WI38 (cell line): ENCODE results near the gene WASHC4.

Experiments
- H3K4me3 ChIP-seq: 2 replicates; pipeline ENCODE4 v1.5.1; 2011; ENCODE audit warnings: low read depth, mild to moderate bottlenecking, control low read depth, low read length
- TF ChIP-seq, protein P1 (sequence below): IDR thresholded peaks from 2 replicates; pipeline ENCODE4 v1.5.1; 2012; ENCODE audit warnings: low read depth, mild to moderate bottlenecking, control low read depth, low read length

The WASHC4 gene

DNA sequence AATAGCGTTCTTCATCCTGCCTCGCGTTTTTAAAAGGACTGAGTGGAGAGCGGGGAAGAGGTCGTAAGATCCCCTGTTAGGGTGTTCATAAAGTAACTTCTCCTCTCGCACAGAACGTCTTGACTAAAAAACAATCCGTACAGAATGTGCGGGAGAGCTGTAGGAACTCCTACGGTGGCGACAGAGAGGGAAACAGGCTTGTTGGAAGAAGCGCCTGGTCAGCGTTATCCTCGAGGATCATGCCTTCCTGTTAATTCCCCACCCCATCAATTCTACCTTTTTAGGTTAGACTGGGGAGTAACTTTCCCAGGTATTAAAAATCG is 399 bp upstream of the WASHC4 start:
- TF ChIP-seq, protein P1, sequence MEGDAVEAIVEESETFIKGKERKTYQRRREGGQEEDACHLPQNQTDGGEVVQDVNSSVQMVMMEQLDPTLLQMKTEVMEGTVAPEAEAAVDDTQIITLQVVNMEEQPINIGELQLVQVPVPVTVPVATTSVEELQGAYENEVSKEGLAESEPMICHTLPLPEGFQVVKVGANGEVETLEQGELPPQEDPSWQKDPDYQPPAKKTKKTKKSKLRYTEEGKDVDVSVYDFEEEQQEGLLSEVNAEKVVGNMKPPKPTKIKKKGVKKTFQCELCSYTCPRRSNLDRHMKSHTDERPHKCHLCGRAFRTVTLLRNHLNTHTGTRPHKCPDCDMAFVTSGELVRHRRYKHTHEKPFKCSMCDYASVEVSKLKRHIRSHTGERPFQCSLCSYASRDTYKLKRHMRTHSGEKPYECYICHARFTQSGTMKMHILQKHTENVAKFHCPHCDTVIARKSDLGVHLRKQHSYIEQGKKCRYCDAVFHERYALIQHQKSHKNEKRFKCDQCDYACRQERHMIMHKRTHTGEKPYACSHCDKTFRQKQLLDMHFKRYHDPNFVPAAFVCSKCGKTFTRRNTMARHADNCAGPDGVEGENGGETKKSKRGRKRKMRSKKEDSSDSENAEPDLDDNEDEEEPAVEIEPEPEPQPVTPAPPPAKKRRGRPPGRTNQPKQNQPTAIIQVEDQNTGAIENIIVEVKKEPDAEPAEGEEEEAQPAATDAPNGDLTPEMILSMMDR, result no peak
- peak overlapping the region; percentile 96 for H3K4me3 ChIP-seq

DNA sequence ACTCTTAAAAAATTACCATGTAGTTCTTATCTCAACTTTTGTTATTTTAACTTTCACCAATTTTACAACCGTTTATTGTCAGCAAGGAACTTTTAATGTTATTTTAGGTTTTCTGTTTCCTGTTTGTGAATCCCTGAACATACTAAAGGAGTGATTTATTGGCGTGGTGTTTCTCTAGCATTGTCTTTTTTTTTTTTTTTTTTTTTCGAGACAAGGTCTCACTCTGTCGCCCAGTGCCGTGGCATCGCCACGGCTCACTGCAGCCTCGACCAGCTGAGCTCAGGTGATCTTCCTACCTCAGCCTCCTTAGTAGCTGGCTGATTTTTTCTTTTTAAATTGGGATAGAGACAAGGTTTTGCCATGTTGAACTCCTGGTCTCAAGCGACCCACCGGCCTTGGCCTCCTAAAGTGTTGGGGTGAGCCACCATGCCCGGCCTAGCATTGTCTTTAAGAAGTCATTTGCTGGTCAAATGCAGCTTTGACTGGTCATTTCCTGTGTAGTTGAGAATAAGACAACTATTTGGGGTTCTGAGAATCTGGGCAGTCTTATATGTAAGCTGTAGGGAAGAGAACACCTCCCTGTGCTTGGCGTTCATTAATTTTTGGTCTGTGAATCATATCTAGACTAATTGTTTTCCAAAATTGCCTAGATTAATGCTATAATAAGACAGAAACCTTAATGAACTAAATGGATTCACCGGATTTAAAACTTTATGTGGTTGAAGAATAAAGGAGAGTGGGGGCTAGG is 2.1 kb downstream of the WASHC4 start:
- peak overlapping the region; percentile 96 for H3K4me3 ChIP-seq
- TF ChIP-seq, protein P1, result no peak

DNA sequence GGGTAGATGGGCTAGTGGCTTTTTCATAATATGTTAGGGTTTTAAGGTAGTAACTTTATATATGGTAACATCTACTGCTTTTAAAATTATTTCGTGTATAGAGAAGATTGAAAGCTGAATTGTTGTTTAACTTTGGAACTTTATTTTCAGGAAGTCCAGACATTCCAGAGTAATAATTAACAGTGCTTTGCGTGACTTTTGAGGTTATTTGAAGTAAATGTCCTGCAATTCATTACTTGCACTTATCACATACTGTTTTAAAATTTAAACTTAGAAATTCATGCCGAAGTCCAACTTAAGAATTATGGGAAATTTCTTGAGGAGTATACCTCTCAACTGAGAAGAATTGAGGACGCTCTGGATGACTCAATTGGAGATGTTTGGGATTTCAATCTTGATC is 3.3 kb downstream of the WASHC4 start:
- TF ChIP-seq, protein P1, result no peak
- H3K4me3 ChIP-seq, result no peak overlapping the region

DNA sequence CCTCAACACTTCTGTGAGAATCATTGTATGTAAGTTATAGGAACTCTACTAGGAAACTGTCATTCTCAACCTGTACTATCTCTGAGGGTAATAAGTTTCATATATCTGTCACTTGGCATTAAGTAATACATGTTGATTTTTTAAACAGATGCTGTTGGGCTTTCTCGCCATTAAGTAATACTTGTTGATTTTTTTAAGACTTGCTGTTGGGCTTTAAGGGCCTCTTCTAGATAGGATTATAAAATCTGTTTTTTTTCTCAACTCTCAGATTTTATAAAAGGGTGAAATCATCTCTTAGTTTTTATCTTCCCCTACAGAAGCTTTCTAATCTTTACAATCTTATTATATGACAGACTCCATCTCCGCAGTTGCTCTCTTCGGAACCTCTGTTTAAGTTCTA is 5.6 kb downstream of the WASHC4 start:
- H3K4me3 ChIP-seq, result no peak overlapping the region
- TF ChIP-seq, protein P1, result no peak

DNA sequence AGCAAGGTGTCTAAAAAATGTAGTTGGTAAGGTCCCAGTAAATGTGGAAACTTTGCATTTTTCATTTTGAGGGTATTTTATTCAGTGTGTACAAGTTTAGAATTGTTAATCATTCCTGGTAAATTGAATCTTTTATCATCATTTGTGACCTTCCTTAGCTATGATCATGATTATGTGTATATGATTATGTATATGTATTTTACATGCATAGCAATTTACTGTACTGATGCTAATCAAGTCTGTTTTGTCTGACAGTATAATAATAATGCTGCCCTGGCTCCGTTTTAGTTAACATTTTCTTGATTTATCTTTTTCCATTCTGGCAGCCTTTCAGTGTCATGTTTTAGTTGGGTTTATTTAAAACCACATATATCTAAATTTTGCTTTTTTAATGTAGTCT is 9.4 kb downstream of the WASHC4 start:
- no peak overlapping the region for H3K4me3 ChIP-seq
- TF ChIP-seq, protein P1, result no peak

DNA sequence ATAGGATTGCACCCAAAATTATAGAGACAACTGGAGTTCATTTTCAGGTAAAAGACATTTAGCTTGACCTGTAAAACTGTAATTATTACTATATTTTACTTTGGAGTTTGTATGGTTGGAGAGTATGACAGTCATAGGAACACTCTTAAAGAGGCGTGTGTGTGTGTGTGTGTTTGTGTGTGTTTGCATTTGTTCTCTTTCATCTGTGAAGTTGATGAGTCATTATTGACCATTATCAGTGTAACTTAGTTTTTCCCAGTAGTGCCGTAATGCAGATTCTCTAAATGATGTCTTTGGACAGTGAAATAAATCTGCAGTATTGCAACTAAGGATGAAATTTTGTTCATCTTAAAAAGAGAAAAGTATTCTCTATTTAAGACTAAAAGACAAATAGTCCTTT is 13.0 kb downstream of the WASHC4 start:
- TF ChIP-seq, protein P1, result no peak

DNA sequence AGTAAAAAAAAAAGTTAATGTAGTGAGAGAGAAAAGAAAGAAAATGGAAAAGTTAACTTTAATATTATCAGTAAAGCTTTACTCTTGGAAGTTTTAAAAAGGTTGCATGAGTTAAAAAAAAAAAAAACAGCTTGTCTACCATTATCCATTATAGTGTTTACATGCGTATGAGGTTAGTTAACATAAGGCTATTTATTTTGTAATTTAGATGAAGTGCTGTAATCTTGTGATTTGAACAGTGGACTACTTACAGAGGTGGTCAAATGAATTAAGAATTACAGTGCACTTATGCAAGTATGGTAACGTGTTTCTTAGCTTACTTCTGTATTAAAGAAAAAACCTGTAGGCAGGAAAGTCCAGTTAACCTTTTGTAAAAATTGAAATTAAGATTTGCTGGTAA is 30.7 kb downstream of the WASHC4 start:
- TF ChIP-seq, protein P1, result no peak

More for the DNA sequence above, 13.0 kb downstream of the WASHC4 start:
- H3K4me3 ChIP-seq, result no peak overlapping the region

More for the DNA sequence above, 30.7 kb downstream of the WASHC4 start:
- no peak overlapping the region for H3K4me3 ChIP-seq
